SW 1271 (cell line): ENCODE results near the gene ETV1.
A peak's percentile ranks its signal among the peaks of the same experiment; 100 is the strongest.
"Not testable (repeated sequence)": the region's sequence is repeated elsewhere in the genome, so short reads cannot be mapped to it uniquely, and the experiment has no call there.

Experiments
- DNase-seq, 2 experiments: peaks; one replicate each; lab custom pipeline; 2025; lab: John Stamatoyannopoulos, UW

ETV1 gene

DNA sequence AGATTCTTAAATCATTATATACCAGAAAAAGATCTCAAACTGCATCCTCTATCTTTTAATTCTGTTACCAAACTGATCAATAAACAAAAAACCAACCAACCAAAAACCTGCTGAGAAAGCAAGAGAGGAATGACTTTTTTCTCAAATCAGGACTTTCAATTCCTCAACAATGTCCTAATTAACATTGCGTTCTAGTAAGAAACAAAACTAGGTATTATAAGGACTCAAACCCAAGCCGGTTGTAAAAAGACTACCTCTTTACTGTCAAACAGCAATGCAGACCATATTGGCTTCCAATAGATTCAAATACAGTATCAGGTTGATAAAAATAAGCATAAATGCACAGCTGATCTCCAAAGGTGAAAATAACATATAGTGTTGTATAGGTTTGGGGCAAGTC lies 57.3 kb downstream of the ETV1 start:
- no peak for DNase-seq

DNA sequence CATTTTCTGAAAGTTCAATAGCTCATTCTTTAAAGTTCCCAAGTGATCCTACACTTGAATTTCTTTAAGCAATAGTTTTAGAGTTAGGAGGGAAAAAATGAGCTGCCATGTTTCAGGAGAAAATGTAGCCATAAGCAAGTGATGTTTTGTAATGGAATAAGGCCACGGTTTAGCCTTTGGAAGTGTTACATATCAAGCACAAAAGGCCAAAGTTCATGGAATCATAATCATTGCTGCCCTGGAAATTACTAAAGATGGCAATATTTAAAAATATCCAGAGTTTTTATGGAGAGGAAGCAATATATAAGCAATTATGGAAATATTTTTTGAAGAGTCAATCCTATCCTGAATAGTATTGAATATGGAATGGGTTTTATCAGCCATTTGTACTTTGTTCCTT lies 68.4 kb downstream of the ETV1 start:
- no peak for DNase-seq

DNA sequence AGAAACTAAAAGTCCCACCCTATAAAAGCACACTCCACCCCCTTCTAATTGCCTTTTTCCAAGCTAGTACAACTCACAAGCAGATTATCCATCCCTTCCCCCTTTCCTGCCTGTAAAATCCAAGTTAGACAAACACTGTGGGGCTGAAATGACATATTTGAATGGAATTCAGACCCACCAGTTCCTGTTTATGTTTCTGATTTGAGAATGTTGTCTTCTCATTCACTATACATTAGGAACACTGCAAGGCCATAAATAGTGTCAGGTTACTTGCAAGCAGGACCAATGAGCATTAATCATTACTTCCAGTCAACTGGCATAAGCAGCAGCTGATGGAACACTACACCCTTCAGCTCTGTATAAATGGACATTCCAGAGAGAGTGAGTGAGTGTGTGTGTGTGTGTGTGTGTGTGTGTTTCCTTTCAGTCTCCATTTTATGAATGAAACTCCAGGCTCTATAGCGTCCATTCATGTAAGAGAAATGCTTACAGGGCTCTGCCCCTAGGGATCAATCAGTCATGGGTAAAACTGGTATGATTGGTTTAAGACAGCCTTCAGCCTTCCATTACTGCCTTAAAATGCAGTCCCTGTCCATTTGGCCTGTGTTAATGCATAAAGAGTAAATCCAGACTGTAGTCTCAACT lies 69.3 kb downstream of the ETV1 start:
- peak; percentile 98 to 100 for DNase-seq

DNA sequence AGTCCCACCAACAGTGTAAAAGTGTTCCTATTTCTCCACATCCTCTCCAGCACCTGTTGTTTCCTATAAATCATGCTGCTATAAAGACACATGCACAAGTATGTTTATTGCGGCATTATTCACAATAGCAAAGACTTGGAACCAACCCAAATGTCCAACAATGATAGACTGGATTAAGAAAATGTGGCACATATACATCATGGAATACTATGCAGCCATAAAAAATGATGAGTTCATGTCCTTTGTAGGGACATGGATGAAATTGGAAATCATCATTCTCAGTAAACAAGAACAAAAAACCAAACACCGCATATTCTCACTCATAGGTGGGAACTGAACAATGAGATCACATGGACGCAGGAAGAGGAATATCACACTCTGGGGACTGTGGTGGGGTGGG lies 71.1 kb downstream of the ETV1 start:
- DNase-seq = not testable (repeated sequence)

DNA sequence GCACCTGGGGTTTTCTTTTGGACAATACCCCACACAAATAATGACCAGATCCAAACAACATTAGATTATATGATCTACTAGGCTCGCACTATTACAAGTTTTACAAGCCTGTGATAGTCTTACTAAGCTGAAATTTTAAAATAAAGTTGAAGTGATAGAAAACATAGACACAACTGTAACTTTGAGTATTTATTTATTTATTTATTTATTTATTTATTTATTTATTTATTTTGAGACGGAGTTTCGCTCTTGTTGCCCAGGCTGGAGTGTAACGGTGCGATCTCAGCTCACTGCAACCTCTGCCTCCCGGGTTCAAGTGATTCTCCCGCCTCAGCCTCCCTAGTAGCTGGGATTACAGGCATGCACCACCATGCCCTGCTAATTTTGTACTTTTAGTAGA lies 72.4 kb downstream of the ETV1 start:
- not testable (repeated sequence) for DNase-seq

DNA sequence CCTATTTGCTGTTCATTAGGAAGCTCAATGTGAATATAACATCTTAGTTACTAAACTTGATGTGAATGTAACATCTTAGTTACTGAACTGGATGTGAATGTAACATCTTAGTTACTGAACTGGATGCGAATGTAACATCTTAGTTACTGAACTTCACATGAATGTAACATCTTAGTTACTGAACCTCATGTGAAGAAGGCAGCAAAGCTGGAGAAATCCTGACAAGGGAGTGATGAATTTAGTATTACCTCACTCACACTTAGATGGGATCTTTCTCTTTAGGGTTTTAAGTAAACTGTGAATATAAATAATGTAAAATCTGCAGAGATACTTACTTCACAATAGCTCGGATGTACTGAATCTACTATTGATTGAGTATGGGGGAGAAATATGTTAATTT lies 73.6 kb downstream of the ETV1 start:
- no peak for DNase-seq

DNA sequence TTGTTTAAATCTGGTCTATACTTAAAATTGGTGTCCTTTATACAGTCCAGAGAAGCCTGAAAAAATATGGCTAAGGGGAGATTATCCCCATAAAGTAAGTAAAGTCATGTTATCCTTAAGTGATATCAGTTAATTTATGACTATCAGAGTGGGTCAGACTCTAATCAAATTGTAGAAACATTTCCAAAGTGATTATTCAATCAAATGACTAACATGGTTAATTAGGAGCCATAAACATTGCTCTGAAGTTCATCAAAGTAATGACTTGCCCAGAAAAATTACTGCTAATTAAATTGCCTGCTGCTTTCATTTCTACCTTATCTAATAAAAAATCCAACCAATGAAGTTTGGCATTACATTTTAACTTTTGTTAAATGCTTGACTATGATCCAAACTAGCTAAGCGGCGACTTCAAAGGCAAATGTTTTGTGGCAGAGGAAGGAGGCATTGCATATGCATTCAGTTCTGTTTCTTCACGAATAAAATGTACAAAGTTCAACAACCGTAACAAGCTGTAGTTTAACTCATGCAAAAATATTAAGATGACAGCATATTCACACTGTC lies 76.7 kb downstream of the ETV1 start:
- no peak for DNase-seq

DNA sequence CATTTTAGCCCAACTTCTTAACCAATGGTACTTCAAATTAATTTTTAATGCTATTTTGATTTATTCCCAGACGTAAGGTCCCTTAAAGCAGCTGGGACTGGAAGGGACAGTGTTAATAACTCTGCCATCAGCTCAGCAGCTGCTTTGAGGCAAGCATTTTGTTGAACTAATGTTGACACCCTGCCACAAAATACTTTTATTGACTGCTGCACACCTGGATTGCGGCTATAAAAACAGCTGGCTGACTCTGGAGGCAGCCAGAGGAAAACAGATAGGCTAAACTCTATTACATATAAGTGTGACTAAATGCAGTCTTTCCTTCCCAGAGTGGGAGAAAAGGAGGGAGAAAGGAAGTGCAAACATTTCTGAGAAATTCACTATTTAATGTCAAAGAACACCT lies 77.6 kb downstream of the ETV1 start:
- DNase-seq = no peak

DNA sequence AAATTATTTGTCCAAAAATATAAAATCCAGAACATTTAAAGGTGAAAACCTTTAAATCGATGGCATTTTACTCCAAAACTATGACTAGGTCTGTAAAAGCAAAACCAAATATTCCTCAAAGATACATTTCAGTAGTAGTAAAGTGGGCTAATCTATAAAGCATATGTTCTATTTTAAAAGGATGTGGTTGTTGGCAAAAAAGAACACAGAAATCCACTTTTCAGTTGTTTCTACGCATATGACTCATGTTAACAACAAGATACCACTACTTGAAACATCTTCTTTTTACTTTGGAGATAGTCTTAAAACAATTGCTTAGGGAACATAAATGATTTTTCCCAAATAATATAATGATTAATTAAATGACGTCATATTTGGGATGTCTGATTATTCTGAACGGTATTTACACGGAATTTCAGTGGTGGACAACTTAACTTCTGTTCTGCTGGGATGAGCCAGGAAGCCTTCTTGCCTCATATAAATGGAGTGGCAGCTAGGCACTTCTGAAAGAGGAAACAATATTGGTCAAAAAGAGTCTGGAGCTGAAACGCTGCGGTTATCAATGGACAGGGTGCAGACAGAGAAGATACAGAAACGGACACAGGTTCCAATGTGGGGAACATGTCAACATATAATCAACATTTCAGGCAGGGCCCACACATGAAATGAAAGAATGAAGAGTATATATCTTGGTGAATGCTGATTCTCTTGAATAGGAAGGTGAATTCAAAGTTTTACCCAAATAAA lies 78.5 kb downstream of the ETV1 start:
- no peak for DNase-seq

DNA sequence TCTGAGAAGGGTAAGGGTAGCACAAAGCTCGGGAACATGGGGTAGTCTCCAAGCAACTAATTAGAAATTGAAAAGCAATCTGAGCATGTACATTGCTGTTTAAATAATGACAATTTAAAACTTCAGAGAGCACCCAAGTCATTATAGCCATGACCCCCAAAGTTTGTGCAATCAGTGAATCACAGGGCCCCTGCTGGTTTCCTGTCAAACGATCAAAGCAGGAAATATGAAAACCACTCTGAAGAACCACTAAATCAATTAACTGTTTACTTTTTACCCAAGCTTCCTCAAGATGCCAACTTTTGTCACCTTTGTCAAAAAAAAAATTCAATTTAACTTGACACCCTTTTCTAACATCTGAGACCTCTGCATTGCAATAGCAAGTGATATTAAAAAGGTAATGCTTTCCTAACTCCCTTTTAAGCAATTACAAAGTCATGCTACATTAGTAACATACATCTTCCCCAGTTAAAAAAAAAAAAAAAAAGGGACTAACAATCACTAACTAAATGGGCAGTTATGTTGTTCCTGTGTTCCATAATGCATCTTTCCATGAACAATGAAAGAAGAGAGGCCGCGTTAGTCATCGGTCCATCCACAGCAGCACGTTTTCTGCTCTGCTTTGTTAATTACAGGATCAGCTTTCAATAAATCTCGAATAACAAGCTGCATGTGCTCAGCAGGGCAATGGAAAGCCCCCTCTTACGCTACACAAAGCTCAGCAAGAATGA lies 80.6 kb downstream of the ETV1 start:
- peak in 1 of 2 experiments; percentile 50 for DNase-seq

DNA sequence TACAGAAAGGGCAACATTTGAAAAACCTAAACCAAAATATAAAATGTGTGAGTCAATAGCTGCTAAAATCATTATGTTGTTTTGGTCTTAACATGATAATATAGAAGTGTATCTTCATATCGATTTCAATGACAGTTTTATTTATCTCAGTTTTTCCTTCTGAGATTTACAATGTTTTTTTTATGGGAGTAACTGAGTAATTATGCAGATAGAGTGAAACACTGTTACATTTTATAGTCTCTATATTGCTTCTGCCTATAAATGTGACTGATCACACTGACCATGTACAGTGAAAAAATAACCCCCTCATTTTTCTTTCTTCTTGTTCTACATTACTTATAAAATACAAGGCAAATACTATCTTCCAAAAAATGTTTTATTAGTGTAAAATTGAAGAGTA lies 81.6 kb downstream of the ETV1 start:
- no peak for DNase-seq

DNA sequence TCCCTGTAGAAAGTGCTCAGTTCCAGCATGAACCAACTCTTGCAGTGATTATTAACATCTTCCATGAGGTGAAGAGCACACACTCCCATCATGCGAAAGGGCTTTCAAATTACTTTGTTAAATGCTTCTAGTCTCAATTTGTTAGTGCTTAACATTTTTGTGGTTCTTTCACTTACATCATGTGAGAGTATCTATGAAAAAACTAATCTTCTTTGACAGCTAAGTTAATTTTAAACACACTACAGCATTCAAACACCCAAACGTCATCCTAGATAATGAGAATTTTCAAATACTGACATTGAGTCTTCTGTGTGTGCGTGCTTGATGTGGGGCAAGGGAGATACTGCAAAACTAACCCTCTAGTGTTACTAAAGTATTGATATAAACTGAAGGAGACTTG lies 84.8 kb downstream of the ETV1 start:
- DNase-seq = no peak

DNA sequence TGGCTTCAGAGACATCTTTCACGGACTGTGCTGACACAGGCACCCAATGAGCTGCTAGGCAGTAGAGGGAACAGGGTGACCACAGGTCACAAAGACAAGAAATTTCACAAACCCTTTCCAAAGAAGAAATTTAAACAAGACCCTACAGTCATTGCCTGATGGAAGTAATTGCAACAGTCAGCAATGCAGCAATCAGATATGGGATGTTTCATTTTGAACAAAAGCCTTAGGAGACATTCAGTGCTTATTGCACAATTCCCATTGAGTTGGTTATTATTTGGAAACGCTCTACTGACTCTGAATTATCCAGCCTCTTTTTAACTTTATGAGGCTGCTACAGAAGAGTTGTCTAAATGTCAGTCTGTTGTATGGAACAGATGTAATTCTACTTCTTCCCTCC lies 85.5 kb downstream of the ETV1 start:
- no peak for DNase-seq

DNA sequence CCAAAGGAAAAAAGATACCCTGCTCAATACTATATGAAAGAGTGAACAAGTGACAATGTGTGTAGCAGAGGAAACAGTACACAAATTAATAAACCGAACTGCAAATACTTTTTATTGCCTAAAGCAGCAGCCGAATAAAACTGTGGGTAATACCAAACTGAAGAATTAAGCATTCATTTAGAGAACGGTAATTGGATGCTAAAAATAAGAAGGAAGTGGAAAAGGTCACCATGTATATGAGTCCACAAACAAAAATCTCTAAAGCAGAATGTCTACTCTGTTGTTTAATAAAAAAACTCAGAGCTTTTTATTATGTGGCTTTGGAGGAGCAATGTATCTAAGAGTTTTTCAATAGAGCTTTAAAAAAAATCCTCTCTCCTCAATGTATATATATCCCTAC lies 87.9 kb downstream of the ETV1 start:
- no peak for DNase-seq

DNA sequence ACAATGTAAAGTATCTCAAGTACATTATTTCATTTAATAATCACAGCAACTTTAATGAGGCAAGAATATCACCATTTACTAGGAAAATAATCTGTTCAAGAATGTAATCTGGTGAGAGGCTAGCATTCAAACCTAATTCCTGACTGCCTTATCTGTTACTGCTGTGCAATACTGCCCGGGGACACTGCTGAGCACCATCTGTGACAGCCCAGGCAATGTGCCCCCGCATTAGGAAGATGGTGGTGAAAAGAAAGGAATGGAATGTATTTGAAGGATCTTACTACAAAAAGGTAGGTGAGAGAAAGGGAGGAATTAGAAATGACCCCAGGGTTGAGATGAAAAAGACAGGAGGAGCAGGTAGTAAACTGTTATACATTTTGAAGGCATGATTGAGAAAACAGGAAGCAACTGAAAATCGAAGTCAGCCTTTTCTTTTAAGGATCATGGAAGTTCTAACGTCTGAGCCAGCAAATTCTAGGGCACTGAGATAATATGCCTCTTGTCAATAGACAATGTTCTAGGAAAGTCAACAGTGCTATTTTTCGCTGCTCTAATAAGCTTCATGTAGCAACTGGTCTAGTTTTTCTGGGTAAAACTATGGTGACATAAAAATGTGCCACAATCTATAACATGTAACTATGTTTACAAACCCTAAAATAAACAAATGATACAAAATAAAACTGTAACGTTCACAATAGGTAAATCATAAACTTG lies 90.4 kb downstream of the ETV1 start:
- no peak for DNase-seq

DNA sequence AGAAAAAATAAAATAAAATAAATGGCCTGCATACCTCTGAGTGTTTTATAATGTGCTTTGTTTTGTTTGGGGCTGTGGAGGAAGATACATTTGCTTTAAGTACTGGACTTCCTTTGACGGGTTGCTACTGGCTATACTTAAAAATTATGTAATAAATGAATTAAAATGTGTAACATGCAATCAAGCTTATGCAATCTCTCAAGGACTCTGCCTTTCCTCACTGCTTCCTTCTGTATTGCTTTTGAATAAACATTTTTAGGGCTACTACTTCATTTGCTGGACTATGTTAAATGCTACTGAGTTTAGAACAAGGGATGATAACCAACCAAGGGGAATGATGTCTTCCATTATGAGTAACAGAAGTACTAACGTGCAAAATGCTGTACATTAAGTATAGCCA lies 91.6 kb downstream of the ETV1 start:
- no peak for DNase-seq

DNA sequence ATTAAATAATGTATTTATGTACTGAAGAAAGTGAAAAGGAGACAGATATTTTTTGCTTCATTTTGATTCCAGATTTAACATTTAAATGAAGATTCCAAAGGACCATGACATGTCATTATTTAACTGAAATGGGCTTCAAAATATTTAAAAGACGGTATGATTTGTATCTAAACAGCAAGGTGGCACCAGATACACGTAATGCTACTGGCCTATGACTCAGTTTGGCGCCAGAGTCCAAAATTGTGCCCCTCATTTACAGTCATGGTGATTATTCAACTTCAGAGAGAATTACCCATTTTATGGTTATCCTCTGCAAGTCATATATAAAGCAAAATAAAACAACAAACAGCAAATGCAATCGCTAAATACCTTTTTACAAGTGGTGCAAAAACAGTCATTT lies 94.5 kb downstream of the ETV1 start:
- no peak for DNase-seq

DNA sequence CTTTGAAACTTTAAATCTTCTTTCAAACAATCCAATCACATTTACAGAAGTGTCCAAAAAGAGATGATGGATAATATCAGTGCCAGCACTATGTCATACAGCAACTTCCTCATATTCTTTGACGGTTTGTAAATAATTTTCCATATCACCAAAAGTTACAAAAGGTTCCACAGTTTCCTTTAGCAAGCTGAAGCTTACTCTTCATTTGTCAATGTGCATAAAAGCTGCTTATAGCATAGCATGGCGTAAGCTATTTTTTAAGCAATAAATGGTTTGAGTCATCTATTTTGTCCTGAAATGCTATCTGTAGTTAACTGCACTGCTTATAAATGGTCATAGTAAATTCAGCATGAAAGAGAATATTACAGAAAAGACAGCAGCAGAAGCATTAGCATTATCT lies 95.1 kb downstream of the ETV1 start:
- DNase-seq = no peak

DNA sequence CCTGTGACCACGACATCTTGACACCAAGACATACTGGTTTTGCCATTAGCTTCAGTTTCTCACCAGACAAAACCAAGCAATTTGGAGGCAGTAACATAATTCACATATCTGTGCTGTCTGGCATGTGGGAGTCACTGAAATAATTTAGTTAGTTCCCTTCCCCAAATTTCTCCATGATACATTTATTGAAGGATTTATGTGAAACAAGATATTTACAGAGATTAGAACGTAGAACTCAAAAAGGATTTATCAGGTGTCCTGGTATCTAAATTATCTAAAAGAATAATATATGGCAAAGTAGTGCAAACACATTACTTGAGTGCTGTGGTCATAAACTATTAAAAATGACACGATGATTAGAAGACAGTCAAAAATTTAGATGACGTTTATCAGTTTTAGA lies 98.7 kb downstream of the ETV1 start:
- DNase-seq = no peak

DNA sequence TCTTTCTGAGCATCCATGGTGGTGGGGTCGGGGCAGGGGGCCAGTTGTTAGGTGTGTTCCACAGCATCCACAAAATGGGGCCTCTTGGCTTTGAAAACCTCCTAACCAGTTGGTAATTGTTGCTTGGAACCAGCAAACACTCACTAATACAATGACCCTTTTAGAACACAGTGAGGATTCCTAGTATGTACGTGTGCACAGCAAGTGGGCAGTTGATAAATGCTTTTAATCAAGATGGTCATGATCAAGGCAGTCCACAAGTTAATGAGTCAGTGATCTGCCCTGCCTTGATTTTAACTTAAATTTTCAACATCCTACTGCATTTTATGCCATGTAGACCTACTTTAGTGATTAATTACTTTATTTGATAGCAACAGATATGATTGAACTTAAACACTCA lies 103.1 kb downstream of the ETV1 start:
- DNase-seq = no peak

DNA sequence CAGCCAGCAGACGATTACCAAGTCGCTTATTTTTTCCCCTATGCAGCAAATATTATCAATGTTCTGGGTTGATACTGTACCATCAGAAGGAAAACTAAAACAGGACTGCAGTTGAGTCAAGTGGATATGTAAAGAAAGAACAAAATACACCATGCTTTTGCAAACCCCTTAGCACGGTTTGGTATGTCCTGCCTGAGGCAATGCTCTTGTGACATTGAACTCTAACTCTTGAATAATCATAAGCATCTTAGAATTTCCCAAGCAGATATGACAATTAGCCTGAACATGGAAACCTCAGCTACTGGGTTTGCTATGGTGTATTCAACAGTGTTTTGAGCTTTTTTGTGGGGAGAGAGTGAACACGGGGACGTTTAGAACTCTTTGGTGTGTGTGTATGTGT lies 107.4 kb downstream of the ETV1 start:
- no peak for DNase-seq

DNA sequence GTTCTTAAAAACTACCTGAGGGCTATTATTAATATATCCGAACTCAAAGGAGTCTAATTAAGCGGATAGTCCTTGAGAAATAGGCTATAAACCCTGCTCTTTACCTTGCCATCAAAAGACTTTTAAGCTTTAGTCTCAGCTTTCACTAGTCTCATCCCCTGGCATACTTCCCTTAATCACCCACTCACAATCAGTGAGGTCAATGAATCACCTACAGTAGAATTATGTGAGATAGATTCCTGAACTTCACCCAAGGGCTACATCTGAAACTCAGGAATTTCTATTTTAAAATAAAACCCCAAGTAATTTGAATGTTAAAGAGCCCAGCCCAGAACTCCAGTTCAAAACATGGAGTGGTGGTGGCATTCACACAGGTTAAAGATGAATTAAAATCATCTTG lies 108.7 kb downstream of the ETV1 start:
- DNase-seq = no peak
